HG03280 (cell line): ENCODE results near the gene MAP3K8.

Experiments
- ATAC-seq: cut with Tn5 transposase; IDR thresholded peaks from one replicate; pipeline ENCODE4 v1.9.1; 2021; ENCODE audit warnings: mild to moderate bottlenecking, moderate library complexity; ENCODE audit not compliant: unreplicated experiment

The MAP3K8 gene

GRCh38 chr10:30488316-30488715 is 54.3 kb downstream of the MAP3K8 start:
- no peak for ATAC-seq

- no peak for ATAC-seq
Measured at GRCh38 chr10:30489346-30489745, 55.4 kb downstream of the MAP3K8 start.

GRCh38 chr10:30490289-30491000 is 56.5 kb downstream of the MAP3K8 start:
- ATAC-seq: no peak

GRCh38 chr10:30491204-30491915 is 57.4 kb downstream of the MAP3K8 start:
- ATAC-seq: no peak

- no peak for ATAC-seq
Measured at GRCh38 chr10:30491916-30492515, 58.0 kb downstream of the MAP3K8 start.

- no peak for ATAC-seq
Measured at GRCh38 chr10:30493609-30494530, 59.9 kb downstream of the MAP3K8 start.

GRCh38 chr10:30494558-30494957 is 60.6 kb downstream of the MAP3K8 start:
- no peak for ATAC-seq

GRCh38 chr10:30495687-30496086 is 61.7 kb downstream of the MAP3K8 start:
- ATAC-seq: no peak

- ATAC-seq: no peak
Measured at GRCh38 chr10:30499816-30500215, 65.8 kb downstream of the MAP3K8 start.

- no peak for ATAC-seq
Measured at GRCh38 chr10:30500534-30500933, 66.5 kb downstream of the MAP3K8 start.

- no peak for ATAC-seq
Measured at GRCh38 chr10:30500963-30501504, 67.0 kb downstream of the MAP3K8 start.

- ATAC-seq: peak; percentile 51
Measured at GRCh38 chr10:30502266-30503060, 68.5 kb downstream of the MAP3K8 start.

GRCh38 chr10:30503700-30504266 is 69.8 kb downstream of the MAP3K8 start:
- no peak for ATAC-seq

- no peak for ATAC-seq
Measured at GRCh38 chr10:30505543-30506298, 71.7 kb downstream of the MAP3K8 start.

GRCh38 chr10:30509508-30509907 is 75.5 kb downstream of the MAP3K8 start:
- ATAC-seq: no peak

- ATAC-seq: peak; percentile 55
Measured at GRCh38 chr10:30510184-30510931, 76.4 kb downstream of the MAP3K8 start.

- ATAC-seq: peak; percentile 36
Measured at GRCh38 chr10:30510932-30511700, 77.1 kb downstream of the MAP3K8 start.
